Measurements from ENCODE around the gene EAPP.

The EAPP gene

GRCh38 chr14:34539407-34540180 lies at the start of gene EAPP:
TSS of gene EAPP (minus strand) at chr14:34539701. CDS start at chr14:34539628, 73 bp downstream.
- peak; percentile 94 for DNase-seq (ENCODE audit: extremely low read depth, low read depth)
- no peak for TF ChIP-seq CTCF (IDR thresholded peaks at IDR 0.05; ENCODE audit: low read depth, low read length)

- no peak for TF ChIP-seq CTCF (IDR thresholded peaks at IDR 0.05; ENCODE audit: low read depth, low read length)
- no peak for DNase-seq (ENCODE audit: extremely low read depth, low read depth)
Observed at GRCh38 chr14:34583525-34583924, 44.0 kb upstream of the EAPP start.

GRCh38 chr14:34582117-34582680 lies 42.7 kb upstream of the EAPP start:
- DNase-seq (ENCODE audit: extremely low read depth, low read depth), result no peak
- TF ChIP-seq CTCF (IDR thresholded peaks at IDR 0.05; ENCODE audit: low read depth, low read length), result no peak

- no peak for DNase-seq (ENCODE audit: extremely low read depth, low read depth)
- TF ChIP-seq CTCF (IDR thresholded peaks at IDR 0.05; ENCODE audit: low read depth, low read length), result no peak
Observed at GRCh38 chr14:34580381-34580780, 40.9 kb upstream of the EAPP start.

- no peak for DNase-seq (ENCODE audit: extremely low read depth, low read depth)
- no peak for TF ChIP-seq CTCF (IDR thresholded peaks at IDR 0.05; ENCODE audit: low read depth, low read length)
Observed at GRCh38 chr14:34571771-34572170, 32.3 kb upstream of the EAPP start.

- DNase-seq (ENCODE audit: extremely low read depth, low read depth), result no peak
- TF ChIP-seq CTCF (IDR thresholded peaks at IDR 0.05; ENCODE audit: low read depth, low read length), result no peak
Observed at GRCh38 chr14:34569750-34570149, 30.2 kb upstream of the EAPP start.

GRCh38 chr14:34568803-34569202 lies 29.3 kb upstream of the EAPP start:
- DNase-seq (ENCODE audit: extremely low read depth, low read depth), result no peak
- TF ChIP-seq CTCF (IDR thresholded peaks at IDR 0.05; ENCODE audit: low read depth, low read length), result no peak
